Testis (tissue), 3 donors: Measurements from ENCODE around the gene CRYZ. TPM values are rescaled to one million over a fixed set of nuclear protein-coding genes. Genes with fewer than 3 reads are reported as not detected.

Experiments
- DNase-seq: peaks from one replicate; pipeline ENCODE4 v3.0.0-alpha.2; 2019
- H3K27ac ChIP-seq, 2 donors: fragments of 200-600 bp; sonication (generic); one replicate each; pipeline ENCODE4 v1.5.1; 2019
- H3K27me3 ChIP-seq: fragments of 200-600 bp; sonication (generic); one replicate; pipeline ENCODE4 v1.5.1; 2019
- H3K36me3 ChIP-seq: fragments of 200-600 bp; sonication (generic); one replicate; pipeline ENCODE4 v1.5.1; 2017; ENCODE audit warnings: low read depth; ENCODE audit errors: missing control alignments
- H3K4me1 ChIP-seq: fragments of 200-600 bp; sonication (generic); one replicate; pipeline ENCODE4 v1.5.1; 2019
- H3K4me3 ChIP-seq, 2 donors: fragments of 200-600 bp; sonication (generic); one replicate each; pipeline ENCODE4 v1.5.1; 2017 to 2019
- H3K9me3 ChIP-seq: fragments of 200-600 bp; sonication (generic); one replicate; pipeline ENCODE4 v1.5.1; 2017
- CTCF ChIP-seq, 3 experiments: fragments of 450-650 bp in 2 of 3; fragments of 200-600 bp in 1 of 3; sonication (generic) in 1 of 3; IDR thresholded peaks; one replicate each; pipeline ENCODE4 v1.5.1; 2016 to 2019; ENCODE audit warnings: antibody characterized with exemption in 3 of 3, mild to moderate bottlenecking in 2 of 3, moderate library complexity in 1 of 3
- POLR2A ChIP-seq: fragments of 450-650 bp; IDR thresholded peaks from one replicate; pipeline ENCODE4 v1.6.1; 2017; ENCODE audit warnings: antibody characterized with exemption, mild to moderate bottlenecking, moderate library complexity
- WGBS, 2 donors: methylation state at CpG; one replicate each; pipeline ENCODE4 v1.1.5; 2018; 5-methylcytosine and 5-hydroxymethylcytosine counted together
- intact Hi-C: fragments of 100-400 bp; cut with DNase I; formaldehyde crosslinking; loops from one replicate; pipeline ENCODE4 v1.15.1; 2023; ENCODE audit warnings: low total_unique reads
- polyA plus RNA-seq: library from polyadenylated mRNA; stranded (reverse); fragments of 350-450 nt; fragmentation: Illumina TruSeq; extraction: RNeasy Lipid Tissue Mini Kit (QIAGEN cat#74804); gene quantifications from one replicate; pipeline ENCODE4 v1.2.3, GENCODE V29; 2014; ENCODE audit warnings: low read depth, low replicate concordance; ENCODE audit not compliant: insufficient read depth
- total RNA-seq, 2 donors: library from RNA; depleted of rRNA; stranded (reverse); fragments of >200 nt; gene quantifications; one replicate each; pipeline ENCODE4 v1.2.3, GENCODE V29; 2016

The CRYZ gene
- total and polyA plus RNA-seq, 3 donors from 2014 or later = 11.7 to 21.4 (median 13.8) TPM

DNA sequence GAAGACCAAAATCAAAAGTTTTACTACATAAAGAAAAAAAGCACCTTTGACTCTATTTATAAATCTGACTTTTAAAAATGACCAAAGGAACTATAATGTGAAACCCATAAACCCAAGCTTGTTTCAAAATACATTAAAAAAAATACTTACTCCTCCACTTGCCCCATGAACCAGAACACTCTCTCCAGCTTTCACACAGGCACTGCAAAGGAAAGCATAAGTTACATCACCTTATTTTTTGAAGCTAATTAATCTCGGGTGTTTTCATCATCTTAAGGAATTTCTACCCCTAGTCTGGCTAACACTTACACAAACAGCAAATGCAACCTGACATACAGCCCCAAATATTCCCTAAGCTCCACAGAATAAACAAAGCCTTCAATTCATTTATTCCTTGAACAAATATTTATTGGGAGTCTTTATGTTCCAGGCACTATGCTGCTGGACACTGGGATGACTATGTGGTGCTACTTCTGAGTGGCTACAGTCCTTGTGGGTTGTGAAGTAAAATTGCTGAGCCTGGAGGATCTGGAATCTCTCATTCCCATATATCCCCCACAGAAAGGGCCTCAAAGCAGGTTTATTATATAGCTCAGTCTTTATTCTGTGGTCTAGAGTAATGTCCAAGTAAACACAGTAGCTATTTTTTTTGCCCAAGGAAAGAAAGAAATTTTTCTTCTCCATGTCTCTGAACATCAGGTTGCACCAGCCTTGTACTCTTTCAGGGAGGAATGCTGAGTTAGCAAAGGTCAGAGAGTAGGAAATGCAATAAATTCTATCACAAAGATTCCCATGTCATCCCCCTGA lies 18.2 kb downstream of the CRYZ start:
- no peak overlapping the region for H3K27ac ChIP-seq
- H3K9me3 ChIP-seq = no peaks in the 10 kb centered on the region
- no peak overlapping the region for H3K4me3 ChIP-seq
- no peak for TF ChIP-seq CTCF (IDR thresholded peaks at IDR 0.05)
- no peak for TF ChIP-seq POLR2A
- H3K27me3 ChIP-seq = no peaks in the 10 kb centered on the region
- intact Hi-C loops = no loop called here
- H3K4me1 ChIP-seq = no peaks in the 10 kb centered on the region
- WGBS, 2 donors = 68% methylated on average over 1 of the region's 1 CpG
- DNase-seq = no peak
- H3K36me3 ChIP-seq = no peaks in the 10 kb centered on the region

- no peaks in the 10 kb centered on the region for H3K27me3 ChIP-seq
- no peak overlapping the region for H3K27ac ChIP-seq
- TF ChIP-seq CTCF (IDR thresholded peaks at IDR 0.05) (no peak), POLR2A (no peak)
- 88 to 94% methylated on average over 3 of the region's 3 CpGs for WGBS, 2 donors
- no peaks in the 10 kb centered on the region for H3K4me1 ChIP-seq
- no peak overlapping the region for H3K4me3 ChIP-seq
- no peaks in the 10 kb centered on the region for H3K36me3 ChIP-seq
- intact Hi-C loops = no loop called here
- H3K9me3 ChIP-seq = no peaks in the 10 kb centered on the region
- no peak for DNase-seq
Observed at GRCh38 chr1:74713849-74714248, 19.0 kb downstream of the CRYZ start.

GRCh38 chr1:74712881-74713280 lies 20.0 kb downstream of the CRYZ start:
- intact Hi-C loops = no loop called here
- no peaks in the 10 kb centered on the region for H3K36me3 ChIP-seq

DNA sequence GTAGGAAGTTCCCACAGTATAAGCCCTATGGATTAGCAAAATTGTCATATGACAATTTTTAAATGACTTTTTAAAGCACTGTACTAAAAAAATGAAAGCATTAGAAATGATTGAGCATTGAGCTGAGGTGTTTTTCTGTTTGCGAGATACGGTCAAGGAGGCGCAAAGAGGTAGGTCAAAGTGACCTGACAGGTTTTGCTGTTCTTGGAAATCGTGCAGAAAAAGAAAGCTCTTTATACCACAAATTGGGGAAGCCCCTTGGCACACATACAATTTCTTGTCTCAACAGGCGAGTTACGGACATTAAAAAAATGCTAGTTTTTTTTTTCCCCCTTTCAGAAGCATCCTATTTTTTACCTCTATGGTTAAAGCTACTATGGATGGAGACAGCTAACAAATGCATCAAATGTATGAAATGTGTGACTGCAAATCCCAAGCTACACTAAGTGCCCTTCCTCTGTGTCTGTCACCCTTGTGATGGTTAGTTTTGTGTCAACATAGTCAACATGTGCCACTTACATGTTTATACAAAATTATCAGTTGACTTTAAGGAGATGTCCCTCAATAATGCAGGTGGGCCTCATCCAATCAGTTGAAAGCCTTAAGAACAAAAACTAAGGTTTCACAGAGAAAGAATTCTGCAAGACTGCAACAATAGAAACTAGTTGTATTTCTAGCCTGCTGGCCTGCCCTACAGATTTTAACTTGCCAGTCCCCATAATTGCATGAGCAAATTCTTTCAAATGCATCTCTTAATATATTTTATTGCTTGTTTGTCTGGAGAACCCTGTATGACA lies 29.3 kb downstream of the CRYZ start:
- no peak overlapping the region for H3K4me3 ChIP-seq
- WGBS, 2 donors = 93 to 96% methylated on average over 6 of the region's 6 CpGs
- H3K4me1 ChIP-seq = no peaks in the 10 kb centered on the region
- no peaks in the 10 kb centered on the region for H3K36me3 ChIP-seq
- DNase-seq = no peak
- H3K27me3 ChIP-seq = no peaks in the 10 kb centered on the region
- H3K9me3 ChIP-seq = no peaks in the 10 kb centered on the region
- intact Hi-C loops = no loop called here
- TF ChIP-seq CTCF (IDR thresholded peaks at IDR 0.05) (no peak), POLR2A (no peak)
- H3K27ac ChIP-seq = no peak overlapping the region

More at GRCh38 chr1:74712881-74713280, 20.0 kb downstream of the CRYZ start:
- Histone ChIP-seq H3K4me1 (no peaks in the 10 kb centered on the region), H3K27me3 (no peaks in the 10 kb centered on the region), H3K27ac (no peak overlapping the region), H3K9me3 (no peaks in the 10 kb centered on the region), H3K4me3 (no peak overlapping the region)
- WGBS, 2 donors = 48 to 53% methylated on average over 1 of the region's 1 CpG
- DNase-seq = no peak
- no peak for TF ChIP-seq CTCF (IDR thresholded peaks at IDR 0.05)
- TF ChIP-seq POLR2A = no peak
